HG03139 (cell line): ENCODE data around the gene RFX2.

Source experiments
- ATAC-seq: cut with Tn5 transposase; IDR thresholded peaks from one replicate; pipeline ENCODE4 v1.9.1; 2021; ENCODE audit not compliant: unreplicated experiment

RFX2 gene

DNA sequence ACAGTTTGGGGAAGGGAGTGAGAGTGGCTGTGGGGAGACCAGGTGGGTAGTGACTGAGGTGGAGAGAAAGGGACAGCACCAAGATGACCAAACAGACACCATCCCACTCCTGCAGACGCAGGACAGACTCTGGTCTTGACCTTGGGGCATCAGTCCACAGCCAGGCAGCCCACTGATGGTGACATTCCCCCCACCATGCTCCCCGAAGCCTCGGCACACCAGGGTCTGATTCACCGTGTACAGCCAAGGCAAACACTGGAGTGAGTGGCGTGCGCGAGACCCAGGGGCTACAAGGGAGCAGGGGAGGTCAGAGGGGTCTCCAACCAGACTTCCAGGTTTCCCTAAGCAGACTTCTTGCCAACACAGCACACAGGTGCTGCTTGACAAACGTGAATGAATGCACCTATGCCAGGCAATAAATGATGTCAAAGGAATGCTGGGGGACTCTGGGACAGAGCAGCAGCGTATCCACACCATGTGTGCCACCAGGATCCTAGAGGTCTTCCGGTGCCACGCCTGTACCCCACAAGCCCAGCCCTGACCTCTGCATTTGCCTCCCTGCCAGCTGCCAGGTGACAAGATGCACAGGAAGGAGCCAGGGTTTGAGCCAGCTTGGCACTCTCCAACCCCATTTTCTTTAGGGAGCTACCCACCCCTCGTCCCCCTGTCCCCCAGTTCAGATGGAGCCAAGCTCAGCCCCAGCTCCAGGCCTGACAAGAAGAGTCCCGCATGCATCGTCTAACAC, 150.9 kb downstream of the RFX2 start:
- no peak for ATAC-seq

DNA sequence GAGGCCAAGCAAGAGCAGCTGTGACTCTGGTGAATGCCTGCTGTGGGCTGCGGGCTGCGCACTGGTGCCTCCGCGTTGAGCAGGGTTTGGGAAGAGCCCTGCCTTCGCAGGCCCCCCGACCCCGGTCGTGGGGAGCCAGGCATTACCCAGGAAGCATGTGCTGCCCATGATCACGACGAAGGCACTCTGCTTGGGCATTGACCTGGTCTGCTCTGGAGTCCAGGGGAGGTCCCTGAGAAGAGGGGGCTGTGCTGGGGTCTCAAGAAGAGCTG, 151.5 kb downstream of the RFX2 start:
- no peak for ATAC-seq

DNA sequence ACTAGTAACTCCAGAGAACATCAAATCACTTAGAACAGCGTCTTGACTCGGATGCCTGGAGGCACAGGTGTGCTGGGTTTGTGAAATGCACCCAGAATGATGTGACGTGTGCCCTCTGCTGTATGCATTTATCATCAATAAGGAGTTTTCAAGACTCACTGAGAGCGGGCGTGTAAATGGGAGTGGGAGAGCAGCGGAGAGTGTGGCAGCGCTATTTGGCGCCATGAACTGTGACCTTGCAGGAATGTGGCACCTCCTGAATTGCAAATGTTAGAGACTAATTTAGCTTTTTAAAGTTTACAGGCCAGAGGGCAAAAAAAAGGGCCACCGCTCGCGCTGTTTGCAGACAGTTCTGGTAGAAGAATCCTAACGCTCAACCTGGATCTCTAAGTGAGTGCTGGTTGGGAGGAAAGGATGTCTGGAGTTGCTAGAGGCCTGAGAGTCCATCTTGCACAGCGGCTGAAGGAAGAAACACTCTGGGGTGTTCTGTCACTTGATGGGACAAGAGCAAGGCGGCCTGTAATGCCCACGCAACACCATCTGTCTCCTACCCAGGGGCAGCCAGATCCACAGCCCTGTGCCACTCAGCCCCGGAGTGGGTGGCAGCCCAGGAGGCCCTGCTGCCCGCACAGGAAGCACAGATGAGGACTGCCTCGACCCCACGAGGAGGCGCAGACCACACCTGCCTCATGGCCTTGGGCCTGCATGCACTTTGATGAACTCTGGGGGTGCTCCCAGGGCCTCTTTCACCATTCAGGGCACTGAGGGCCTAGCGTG, 152.0 kb downstream of the RFX2 start:
- ATAC-seq, result no peak

DNA sequence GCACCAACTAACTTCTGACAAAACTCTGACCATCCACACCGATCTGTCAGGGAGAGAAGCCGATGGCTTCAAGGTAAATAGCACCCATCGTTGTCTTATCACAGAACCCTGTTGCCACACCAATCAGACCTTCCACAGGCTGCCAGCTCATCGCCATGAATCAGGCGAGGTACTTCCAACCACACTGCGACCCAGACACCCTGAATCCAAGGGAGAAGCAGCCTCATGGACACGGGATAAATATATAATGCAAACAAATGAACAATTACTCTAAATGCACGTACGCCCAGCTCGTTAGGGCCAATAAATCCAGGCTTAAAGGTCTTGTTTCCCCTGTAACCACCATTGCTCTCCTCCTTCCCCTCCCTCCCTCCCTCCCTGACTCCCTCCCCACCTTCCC, 153.1 kb downstream of the RFX2 start:
- ATAC-seq, result no peak

DNA sequence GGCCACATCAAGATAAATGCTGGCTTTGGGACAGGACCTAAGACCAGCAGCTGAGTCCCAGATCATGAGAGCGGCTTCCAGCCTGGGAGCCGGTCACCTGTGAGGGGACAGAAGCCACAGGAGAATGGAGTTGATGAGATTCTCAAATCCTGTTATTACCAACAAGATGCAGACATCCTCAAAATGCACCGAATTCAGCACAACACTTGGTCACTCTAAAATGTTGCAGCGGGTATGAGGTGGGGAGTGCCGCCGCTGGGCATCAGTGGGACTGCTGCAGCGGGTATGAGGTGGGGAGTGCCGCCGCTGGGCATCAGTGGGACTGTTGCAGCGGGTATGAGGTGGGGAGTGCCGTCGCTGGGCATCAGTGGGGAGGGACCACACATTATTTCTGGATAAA, 153.6 kb downstream of the RFX2 start:
- no peak for ATAC-seq

DNA sequence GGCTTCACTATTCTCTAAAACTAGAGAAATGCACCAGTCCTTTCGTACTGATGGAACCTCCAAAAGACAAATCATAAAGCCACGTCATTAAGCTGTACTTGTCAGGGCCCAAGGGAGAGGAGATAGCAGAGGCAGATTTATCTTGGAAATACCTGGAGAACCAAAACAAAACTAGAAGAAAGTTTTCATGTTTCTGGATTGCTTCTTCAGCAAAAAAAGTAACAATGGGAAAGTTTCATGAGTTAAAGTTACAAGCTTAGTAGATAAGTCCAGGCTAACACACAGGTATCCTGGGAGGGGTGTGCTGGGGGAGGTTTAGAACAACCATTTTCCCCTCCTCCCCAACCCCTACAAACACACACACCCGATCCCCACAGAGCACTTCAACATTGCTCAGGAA, 154.0 kb downstream of the RFX2 start:
- no peak for ATAC-seq

DNA sequence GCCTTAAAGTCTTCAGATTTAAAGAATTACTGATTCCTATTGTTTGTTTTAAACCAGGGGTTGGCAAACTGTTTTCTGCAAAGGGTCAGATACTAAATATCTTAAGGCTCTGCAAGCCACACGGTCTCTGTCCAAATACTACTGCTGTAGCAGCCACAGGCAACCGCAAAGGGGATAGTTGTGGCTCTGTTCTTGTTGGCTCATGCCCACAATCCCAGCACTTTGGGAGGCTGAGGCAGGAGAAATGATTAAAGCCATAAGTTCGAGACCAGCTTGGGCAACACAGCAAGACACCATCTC, 154.7 kb downstream of the RFX2 start:
- no peak for ATAC-seq

DNA sequence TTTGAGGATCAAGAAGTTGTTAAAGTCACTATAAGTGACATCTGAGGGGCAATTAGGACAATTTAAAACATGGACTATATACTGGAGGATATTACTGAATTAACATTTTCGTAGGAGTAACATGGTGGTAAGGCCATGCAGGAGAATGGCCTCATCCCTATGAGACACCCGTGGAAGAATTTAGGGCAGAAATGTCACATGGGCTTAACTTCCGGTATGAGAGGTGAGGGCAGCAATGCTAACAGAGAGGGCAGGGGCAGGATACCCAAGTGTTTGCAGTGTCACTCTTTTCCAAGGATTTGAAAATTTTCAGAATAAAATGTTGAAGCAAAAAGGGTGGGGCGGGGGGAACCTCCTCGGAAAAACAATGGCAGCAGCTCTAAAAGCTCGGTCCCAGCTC, 156.0 kb downstream of the RFX2 start:
- no peak for ATAC-seq

DNA sequence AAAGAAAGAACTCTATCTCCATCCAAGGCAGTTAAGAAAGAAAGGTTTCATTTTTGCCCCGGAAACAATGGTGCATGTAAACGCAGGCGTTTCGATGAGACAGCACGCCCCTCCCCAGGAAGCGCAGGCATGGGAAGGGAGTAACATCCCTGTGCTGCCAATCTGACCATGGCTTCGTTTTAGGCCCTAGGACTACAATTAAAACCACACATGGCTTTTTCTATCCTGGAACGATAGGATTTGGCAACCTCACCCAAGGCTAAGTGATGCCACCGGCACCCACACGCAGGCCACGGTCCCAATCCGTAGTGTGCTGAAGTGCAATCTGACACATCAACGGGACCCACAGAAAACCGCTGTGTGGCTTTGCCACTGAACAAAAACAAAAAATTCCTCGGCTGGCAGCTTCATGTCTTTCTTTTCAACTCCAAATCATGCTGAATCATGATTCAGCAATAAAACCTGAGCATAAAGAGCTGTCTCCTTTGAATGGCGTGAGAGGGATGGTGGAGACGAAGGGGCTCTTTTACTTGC, 156.6 kb downstream of the RFX2 start:
- ATAC-seq, result no peak

DNA sequence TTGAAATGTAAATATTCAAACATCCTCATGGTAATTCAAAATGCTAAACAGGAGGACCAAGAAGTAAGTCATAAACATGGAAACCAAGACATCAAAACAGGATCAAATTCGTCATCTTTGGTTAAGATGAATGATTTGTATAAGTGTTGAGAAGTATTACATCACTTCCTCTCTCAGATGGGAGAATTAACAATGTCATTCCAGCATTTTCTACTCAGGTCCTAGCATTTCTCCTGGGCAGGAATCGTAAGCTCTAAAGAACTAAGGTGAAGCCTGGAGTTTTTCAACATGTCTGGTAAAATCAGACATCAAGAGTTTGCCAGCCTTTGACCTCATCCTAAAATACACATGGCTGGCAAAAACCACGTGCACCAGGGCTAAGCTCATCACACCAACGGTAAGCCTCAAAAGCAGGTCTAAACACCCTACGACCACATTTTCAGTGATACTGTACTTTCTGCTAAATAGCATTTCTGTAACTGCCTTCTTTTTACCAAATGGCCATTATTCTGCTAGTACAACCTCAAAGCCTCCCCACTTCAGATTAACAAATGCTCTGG, 157.2 kb downstream of the RFX2 start:
- no peak for ATAC-seq

DNA sequence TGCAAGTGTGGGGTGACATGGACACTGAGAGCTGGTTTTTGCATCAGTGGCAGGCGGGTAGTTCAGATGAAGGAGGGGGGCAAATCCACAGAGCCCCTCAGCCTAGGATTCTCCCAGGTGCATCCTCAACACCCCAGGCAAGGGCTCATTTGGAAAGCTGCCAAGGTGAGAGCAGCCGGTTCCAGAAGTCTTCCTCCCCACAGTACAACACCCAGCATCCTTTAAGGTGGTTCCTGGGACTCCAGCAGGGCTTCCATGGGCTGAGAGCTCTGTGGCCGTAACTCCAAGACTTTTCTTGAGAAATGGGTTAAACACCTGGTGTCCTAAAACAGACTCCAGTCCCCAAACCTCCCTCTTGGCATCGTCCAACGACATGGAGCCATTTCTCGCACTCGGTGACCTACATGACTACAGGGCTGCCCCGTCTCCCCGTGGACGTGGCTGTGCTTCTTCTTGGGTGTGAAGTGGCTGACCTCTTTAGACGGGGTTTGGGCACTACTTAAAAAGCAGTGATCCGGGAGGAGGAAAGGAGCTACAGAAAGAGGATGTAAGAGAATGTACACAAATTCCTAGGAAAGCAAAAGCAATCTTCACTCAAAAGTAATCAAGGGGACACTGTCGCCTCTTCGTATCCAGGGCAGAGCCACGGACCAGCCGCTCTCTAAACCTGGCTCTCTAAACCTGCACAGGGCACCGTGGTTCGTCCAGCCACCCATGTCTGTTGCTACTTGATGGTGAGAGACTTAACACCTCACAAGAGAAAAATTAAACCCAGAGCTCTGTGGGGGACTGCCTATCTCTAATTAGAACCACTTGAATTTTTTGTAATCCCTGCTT, 157.9 kb downstream of the RFX2 start:
- ATAC-seq, result no peak

DNA sequence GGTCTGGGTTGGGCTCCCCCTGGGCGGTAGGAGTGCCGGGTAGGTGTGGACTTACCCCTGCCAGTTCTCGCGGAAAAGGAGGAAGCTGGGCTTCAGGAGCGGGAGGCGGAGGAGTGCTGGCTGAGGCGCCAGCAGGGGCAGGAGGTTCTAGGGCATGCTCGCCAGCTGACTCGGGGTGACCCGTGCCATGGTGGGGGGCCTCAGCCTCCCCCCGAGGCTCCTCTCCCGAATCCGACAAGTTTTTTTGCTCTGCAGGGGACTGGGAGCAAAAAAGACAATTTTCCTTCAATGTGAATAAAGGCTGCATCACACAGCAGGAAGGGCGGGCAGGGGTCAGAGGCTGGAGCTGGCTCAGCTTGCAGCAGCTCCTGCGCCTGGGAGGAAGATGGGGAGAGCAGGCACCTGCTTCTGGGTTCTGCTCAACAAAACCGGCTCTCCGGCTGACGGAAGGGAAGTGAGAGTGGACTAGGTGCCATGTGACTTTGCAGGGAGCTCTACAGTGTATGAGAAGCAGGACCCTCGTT, 158.9 kb downstream of the RFX2 start:
- ATAC-seq, result no peak

DNA sequence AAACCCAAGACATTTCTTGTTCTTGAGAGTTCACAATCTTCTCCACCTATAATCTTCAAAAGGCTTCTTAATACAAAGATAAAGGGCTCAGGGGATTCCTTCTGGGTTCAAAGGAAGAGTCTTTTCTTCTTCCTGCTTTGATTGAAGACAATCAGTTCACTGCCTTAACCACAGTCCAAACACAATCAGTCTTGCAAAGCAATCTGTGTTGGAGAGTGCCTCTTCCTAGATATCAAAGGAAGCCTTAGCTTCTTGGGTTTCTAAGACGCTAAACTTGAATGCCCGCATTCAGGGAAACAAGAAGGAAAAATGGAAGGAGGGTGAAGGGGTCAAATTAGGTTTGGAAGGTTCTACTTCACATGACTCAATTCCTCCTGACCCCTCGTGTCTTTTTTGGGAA, 159.6 kb downstream of the RFX2 start:
- no peak for ATAC-seq

DNA sequence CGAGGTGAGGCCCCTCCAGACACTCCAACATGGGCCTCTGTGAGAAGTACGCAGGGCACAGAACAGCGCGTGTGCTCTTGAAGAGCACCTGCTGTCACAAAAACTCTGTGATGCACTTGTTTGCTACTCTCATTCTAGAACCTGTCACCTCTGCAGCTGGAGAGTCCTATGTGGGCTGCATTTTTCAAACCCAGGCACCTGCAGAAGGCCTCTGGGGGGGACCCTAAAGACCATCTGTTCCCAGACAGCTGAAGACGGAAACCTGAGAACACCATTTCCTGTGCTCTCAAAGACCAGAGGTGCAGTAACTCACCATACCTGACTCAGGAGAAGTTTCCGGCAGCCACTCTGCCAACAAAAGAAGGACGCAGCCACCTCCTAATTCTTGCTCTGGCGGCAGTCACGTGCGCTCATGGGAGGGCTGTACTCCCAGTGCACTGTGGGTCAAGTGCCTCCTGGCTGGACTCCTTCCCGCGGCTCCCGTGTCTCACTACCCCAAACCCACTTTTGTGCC, 160.5 kb downstream of the RFX2 start:
- no peak for ATAC-seq

DNA sequence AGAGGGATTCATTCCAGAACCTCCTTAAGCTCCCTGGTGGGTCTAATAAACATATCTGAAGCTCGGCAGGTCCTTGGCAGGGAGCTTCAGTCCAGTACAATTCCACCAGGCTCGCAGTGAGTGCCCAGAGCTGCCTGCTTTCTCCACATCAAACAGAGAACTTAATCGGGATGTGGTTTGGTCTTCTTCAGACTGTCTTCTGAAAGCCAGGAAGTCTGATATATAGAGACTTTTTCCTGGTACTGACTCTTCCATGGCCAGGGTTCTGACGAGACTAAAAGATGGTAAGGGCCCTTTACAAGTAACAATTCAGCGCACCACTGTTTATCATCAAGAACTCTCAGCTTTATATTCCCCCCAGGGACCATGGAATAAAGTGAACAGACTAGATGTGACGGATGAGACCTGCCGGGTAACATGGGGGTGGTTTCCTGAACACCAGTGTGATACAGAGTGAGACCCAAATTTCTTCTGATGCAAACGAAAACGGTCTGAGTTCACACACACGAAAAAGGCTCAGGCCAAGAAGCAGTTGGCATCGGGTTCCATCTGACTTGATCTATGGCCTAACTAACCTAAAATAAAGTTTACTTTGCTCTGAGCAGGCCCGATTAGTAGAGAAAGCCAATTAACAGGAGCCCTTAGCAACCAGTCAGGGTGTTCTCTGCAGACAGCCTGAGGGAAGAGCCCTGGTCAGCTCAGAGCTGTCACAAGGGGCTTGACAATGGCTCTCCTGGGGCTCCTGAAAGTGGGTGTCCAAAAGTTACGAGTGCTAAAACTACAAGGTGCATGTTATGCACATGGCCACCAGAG, 161.3 kb downstream of the RFX2 start:
- no peak for ATAC-seq

DNA sequence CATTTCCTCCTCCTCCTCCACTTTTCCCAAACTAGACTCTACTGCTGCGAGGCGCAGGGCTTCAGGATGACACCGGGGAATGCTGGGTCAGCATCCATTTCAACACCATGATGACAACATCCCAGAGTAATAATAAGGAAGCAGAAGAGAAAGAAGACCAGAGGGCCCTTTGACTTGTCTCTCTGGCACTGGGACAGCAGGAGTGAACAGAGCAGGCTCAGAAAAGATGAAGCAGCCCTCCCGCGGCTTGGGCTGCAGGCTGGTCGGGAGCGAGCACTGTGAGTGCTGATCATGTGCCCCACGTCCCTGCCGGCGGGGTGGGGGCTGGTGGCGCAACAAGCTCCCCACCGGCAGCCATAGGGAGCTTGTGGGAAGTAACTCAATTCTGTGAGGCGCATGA, 162.9 kb downstream of the RFX2 start:
- ATAC-seq, result no peak

DNA sequence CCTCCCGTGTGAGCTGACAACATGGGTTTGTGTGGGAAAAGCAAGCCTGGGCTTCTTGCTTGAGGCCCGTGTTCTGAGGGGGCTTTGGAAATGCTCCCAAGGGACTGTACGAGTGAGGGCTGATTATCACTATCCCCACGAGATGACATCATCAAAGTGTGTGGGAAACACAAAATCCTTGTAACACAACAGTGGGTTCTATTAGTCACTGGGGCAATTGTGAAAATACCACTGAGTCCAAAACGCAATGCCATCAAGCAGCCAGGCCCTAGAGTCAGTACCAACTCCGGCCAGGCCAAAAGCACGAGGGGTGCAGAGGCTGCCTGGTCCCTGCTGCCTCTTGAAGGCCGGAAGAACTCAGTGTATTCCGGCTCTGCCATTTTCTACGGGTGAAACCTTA, 166.7 kb downstream of the RFX2 start:
- ATAC-seq, result no peak
